Prostate gland (tissue), 2 donors: ENCODE data around the gene SPDL1. TPM values are rescaled to one million over a fixed set of nuclear protein-coding genes. Genes with fewer than 3 reads are reported as not detected.

Experiments used
- DNase-seq: peaks from one replicate; pipeline ENCODE4 v3.0.0-alpha.2; 2019; ENCODE audit warnings: low spot score
- H3K27ac ChIP-seq, 2 donors: fragments of 200-600 bp; sonication (generic); 2 replicates each; pipeline ENCODE4 v1.5.1; 2017 to 2019
- H3K27me3 ChIP-seq: fragments of 200-600 bp; sonication (generic); replicated peaks from 2 replicates; pipeline ENCODE4 v1.5.1; 2019; ENCODE audit not compliant: insufficient read depth
- H3K36me3 ChIP-seq, 2 donors: fragments of 200-600 bp; sonication (generic); 1 replicate in 1 of 2; 2 replicates in 1 of 2; pipeline versions ENCODE4 v1.5.1 to v1.8.1; 2017 to 2019
- H3K4me1 ChIP-seq: fragments of 200-600 bp; sonication (generic); replicated peaks from 2 replicates; pipeline ENCODE4 v1.5.1; 2019
- H3K4me3 ChIP-seq, 2 donors: fragments of 200-600 bp; sonication (generic); 2 replicates each; pipeline ENCODE4 v1.5.1; 2017 to 2019
- H3K9me3 ChIP-seq: fragments of 200-600 bp; sonication (generic); 2 replicates; pipeline ENCODE4 v1.5.1; 2017
- POLR2A ChIP-seq: fragments of 450-650 bp; IDR thresholded peaks from one replicate; pipeline ENCODE4 v1.6.1; 2016; ENCODE audit warnings: antibody characterized with exemption, mild to moderate bottlenecking
- POLR2AphosphoS5 ChIP-seq: sonication (generic); formaldehyde crosslinking; IDR thresholded peaks from one replicate; pipeline ENCODE4 v1.6.1; 2017; ENCODE audit warnings: antibody characterized with exemption
- WGBS: methylation state at CpG from one replicate; pipeline ENCODE4 v1.1.5; 2018; 5-methylcytosine and 5-hydroxymethylcytosine counted together
- intact Hi-C: fragments of 100-400 bp; cut with DNase I; formaldehyde crosslinking; loops from one replicate; pipeline ENCODE4 v1.14.2; 2022
- small RNA-seq, 2 donors: library from RNA; depleted of rRNA; stranded (forward); fragments of <200 nt; gene quantifications; one replicate each; pipeline ENCODE3, GENCODE V24; 2016
- total RNA-seq, 2 donors: library from RNA; depleted of rRNA; stranded (reverse); fragments of >200 nt; gene quantifications; one replicate each; pipeline ENCODE4 v1.1.0, GENCODE V29; 2016
- TF ChIP-seq, protein P1 (sequence below), 4 experiments: fragments of 200-600 bp in 2 of 4; fragments of 450-650 bp in 2 of 4; sonication (generic) in 2 of 4; IDR thresholded peaks; 1 replicate in 3 of 4; 2 replicates in 1 of 4; pipeline ENCODE4 v1.5.1; 2016 to 2019; ENCODE audit warnings: antibody characterized with exemption in 4 of 4, mild to moderate bottlenecking in 2 of 4, moderate library complexity in 2 of 4

The SPDL1 gene
- total RNA-seq, 2 donors from 2014 or later, result 9.0 to 12.6 TPM

DNA sequence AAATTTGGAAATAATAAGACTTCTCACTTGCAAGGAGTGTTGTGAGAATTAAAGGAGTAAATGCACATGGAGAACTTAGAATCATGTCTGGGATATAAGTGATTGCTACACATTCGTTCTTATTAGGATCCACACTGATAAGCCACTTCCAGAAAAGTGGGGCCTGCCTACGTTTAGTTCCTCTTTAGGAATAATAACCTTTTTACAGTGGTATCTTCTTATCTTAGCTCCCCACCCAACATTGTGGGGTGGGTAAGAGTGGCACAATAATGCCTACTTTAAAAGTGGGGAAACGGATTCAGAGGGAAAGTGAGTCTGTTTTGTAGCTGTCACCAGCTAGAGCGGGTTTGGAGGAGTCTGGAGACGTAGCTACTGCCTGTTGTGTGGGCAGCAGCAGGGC, 69.5 kb downstream of the SPDL1 start:
- no peak for DNase-seq
- Histone ChIP-seq H3K9me3 (no peaks in the 10 kb centered on the region), H3K27ac (no peak overlapping the region), H3K27me3 (no peaks in the 10 kb centered on the region), H3K36me3 (no peaks in the 10 kb centered on the region), H3K4me1 (no peaks in the 10 kb centered on the region), H3K4me3 (no peak overlapping the region)
- 87% methylated on average over 5 of the region's 5 CpGs for WGBS
- TF ChIP-seq, protein P1, sequence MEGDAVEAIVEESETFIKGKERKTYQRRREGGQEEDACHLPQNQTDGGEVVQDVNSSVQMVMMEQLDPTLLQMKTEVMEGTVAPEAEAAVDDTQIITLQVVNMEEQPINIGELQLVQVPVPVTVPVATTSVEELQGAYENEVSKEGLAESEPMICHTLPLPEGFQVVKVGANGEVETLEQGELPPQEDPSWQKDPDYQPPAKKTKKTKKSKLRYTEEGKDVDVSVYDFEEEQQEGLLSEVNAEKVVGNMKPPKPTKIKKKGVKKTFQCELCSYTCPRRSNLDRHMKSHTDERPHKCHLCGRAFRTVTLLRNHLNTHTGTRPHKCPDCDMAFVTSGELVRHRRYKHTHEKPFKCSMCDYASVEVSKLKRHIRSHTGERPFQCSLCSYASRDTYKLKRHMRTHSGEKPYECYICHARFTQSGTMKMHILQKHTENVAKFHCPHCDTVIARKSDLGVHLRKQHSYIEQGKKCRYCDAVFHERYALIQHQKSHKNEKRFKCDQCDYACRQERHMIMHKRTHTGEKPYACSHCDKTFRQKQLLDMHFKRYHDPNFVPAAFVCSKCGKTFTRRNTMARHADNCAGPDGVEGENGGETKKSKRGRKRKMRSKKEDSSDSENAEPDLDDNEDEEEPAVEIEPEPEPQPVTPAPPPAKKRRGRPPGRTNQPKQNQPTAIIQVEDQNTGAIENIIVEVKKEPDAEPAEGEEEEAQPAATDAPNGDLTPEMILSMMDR (IDR thresholded peaks at IDR 0.05), result no peak
- TF ChIP-seq POLR2AphosphoS5 (no peak), POLR2A (no peak)
- intact Hi-C loops, result no loop called here

Small RNA genes lying within 50 kb of the gene (small RNA-seq; reads per million reads assigned to genes)
- gene RNU6-477P, result 0 reads per million in 2 donors

Other genes starting within 250 kb of the SPDL1 start
- gene DOCK2, start 53.5 kb downstream of the SPDL1 start, total RNA-seq, result 1 to 10 TPM; 2.5 to 6.2 TPM